Psoas muscle (tissue), 8 donors: ENCODE data around the gene GLRA1. TPM values are rescaled to one million over a fixed set of nuclear protein-coding genes. Genes with fewer than 3 reads are reported as not detected.
"Not testable (repeated sequence)": the region's sequence is repeated elsewhere in the genome, so short reads cannot be mapped to it uniquely, and the experiment has no call there.

Source experiments
- ATAC-seq, 4 donors: fragments of 200-7000 bp; cut with Tn5 transposase; one replicate each; pipeline ENCODE4 v1.9.1; 2020; ENCODE audit warnings: moderate library complexity in 3 of 4, mild to moderate bottlenecking in 2 of 4
- DNase-seq, 2 donors: peaks; one replicate each; pipeline ENCODE4 v3.0.0-alpha.2; 2020
- H3K27ac ChIP-seq: fragments of 200-600 bp; one replicate; pipeline ENCODE4 v1.8.0; 2022
- H3K27me3 ChIP-seq, 3 donors: fragments of 200-600 bp in 1 of 3; one replicate each; pipeline versions ENCODE4 v1.6.1 to v1.8.0; 2013 to 2022; ENCODE audit warnings: low read length in 2 of 3, mild to moderate bottlenecking in 2 of 3, moderate library complexity in 1 of 3; ENCODE audit not compliant: insufficient read depth in 3 of 3
- H3K36me3 ChIP-seq, 2 donors: fragments of 200-600 bp in 1 of 2; one replicate each; pipeline versions ENCODE4 v1.6.1 to v1.8.0; 2013 to 2022; ENCODE audit warnings: low read depth in 1 of 2, mild to moderate bottlenecking in 1 of 2, moderate library complexity in 1 of 2; ENCODE audit not compliant: insufficient read depth in 1 of 2
- H3K4me1 ChIP-seq: fragments of 200-600 bp; one replicate; pipeline ENCODE4 v1.8.0; 2022
- H3K4me3 ChIP-seq: fragments of 200-600 bp; one replicate; pipeline ENCODE4 v1.8.0; 2022; ENCODE audit warnings: mild to moderate bottlenecking
- H3K9me3 ChIP-seq: fragments of 200-600 bp; one replicate; pipeline ENCODE4 v1.8.0; 2022
- WGBS, 3 donors: extraction: QIAGEN DNeasy Blood & Tissue Kit; methylation state at CpG; one replicate each; pipeline versions ENCODE4 v1.1.6 to v1.1.7; 2013; 5-methylcytosine and 5-hydroxymethylcytosine counted together
- intact Hi-C, 2 donors: fragments of 100-400 bp; cut with DNase I; formaldehyde crosslinking; loops; one replicate each; pipeline versions ENCODE4 v1.11.0 to v1.14.2; 2022
- polyA plus RNA-seq, 3 donors: library from polyadenylated mRNA; stranded (reverse); fragments of 200-250 nt; gene quantifications; one replicate each; pipeline ENCODE4 v1.2.3, GENCODE V29; 2013
- total RNA-seq, 4 donors: library from RNA; stranded (reverse); fragmentation: NEBNext Ultra II Directional in 2 of 4; extraction: Animal tissue kit (Norgen Biotek cat#: 25700) in 2 of 4; gene quantifications; one replicate each; pipeline versions ENCODE4 v1.2.1 to v1.2.4, GENCODE V29; 2021 to 2023
- TF ChIP-seq, protein P1 (sequence below): fragments of 200-600 bp; IDR thresholded peaks from one replicate; pipeline ENCODE4 v1.8.0; 2022; ENCODE audit warnings: antibody characterized with exemption
- donor health status: healthy with polysubstance abuse.
- donor health status: DM: no; HTN: no; CAD: no; lungs with moderate emphysema.
- donor health status: Bipolar disorder and iron deficiency.
- donor health status: healthy.
- donor health status: DM: yes; HTN: yes; CAD: no.
- donor health status: DM: no; HTN: no; CAD: no.
- donor health status: DM: no; HTN: no; CAD: no.
- donor health status: DM: yes; HTN: yes; CAD: no.

The GLRA1 gene
- total and polyA plus RNA-seq, 7 donors = not detected

DNA sequence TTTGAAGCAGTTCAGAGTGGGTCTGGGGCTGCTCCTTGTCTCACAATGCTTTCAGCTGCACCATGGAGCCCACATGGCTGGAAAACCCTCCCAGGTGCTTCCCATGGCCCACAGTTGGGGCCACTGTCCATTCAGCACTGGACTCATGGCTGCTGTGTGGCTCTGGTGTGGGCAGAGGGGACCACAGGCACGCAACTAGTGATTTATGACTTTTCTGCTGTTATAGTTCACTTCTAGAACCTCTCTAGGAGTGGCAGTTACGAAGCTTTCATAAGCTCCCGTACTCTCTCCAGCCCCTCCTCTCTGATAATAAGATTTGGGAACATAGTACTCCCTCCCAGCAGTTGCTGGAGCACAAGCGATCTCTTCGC lies 29.0 kb downstream of the GLRA1 start:
- ATAC-seq (no peak), DNase-seq (no peak)
- intact Hi-C loops = no loop called here
- TF ChIP-seq, protein P1, sequence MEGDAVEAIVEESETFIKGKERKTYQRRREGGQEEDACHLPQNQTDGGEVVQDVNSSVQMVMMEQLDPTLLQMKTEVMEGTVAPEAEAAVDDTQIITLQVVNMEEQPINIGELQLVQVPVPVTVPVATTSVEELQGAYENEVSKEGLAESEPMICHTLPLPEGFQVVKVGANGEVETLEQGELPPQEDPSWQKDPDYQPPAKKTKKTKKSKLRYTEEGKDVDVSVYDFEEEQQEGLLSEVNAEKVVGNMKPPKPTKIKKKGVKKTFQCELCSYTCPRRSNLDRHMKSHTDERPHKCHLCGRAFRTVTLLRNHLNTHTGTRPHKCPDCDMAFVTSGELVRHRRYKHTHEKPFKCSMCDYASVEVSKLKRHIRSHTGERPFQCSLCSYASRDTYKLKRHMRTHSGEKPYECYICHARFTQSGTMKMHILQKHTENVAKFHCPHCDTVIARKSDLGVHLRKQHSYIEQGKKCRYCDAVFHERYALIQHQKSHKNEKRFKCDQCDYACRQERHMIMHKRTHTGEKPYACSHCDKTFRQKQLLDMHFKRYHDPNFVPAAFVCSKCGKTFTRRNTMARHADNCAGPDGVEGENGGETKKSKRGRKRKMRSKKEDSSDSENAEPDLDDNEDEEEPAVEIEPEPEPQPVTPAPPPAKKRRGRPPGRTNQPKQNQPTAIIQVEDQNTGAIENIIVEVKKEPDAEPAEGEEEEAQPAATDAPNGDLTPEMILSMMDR = no peak
- H3K4me1 ChIP-seq = no peaks in the 10 kb centered on the region
- H3K4me3 ChIP-seq = no peak overlapping the region
- no peaks in the 10 kb centered on the region for H3K27me3 ChIP-seq
- H3K27ac ChIP-seq = no peak overlapping the region
- H3K36me3 ChIP-seq = no peaks in the 10 kb centered on the region
- WGBS, 3 donors = 53 to 74% (median 60%) methylated on average over 5 of the region's 5 CpGs
- H3K9me3 ChIP-seq = no peaks in the 10 kb centered on the region

DNA sequence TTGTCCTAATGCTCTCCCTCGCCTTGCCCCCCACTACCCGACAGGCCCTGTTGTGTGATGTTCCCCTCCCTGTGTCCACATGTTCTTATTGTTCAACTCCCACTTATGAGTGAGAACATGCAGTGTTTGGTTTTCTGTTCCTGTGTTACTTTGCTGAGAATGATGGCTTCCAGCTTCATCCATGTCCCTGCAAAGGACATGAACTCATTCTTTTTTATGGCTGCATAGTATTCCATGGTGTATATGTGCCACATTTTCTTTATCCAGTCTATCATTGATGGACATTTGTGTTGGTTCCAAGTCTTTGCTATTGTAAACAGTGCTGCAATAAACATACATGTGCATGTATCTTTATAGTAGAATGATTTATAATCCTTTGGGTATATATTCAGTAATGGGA lies 31.2 kb downstream of the GLRA1 start:
- WGBS, 3 donors = 89 to 98% (median 97%) methylated on average over 2 of the region's 2 CpGs
- H3K27me3 ChIP-seq, intact Hi-C loops, H3K9me3 ChIP-seq, H3K4me1 ChIP-seq, H3K4me3 ChIP-seq, H3K36me3 ChIP-seq, ATAC-seq, H3K27ac ChIP-seq, DNase-seq: not testable (repeated sequence)

DNA sequence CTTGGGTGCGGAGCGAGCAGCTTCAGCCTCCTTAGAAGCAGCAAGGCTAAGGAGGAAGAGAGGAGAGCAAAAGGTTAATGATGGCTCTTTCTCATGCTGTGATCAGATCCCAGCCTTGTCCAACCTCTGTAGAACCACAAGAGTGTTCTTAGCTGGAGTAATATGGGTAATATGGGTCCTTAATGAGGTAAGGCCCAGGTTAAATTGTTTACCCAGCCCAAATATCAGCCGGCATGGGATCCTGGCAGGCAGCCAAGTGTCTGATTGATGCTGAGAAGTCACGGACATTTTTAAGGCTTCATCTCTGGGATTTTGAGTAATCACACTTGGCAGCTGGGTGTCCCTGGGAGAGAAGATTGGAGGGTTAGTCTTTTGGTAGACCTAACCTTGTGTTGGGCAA lies 32.3 kb downstream of the GLRA1 start:
- TF ChIP-seq, protein P1 = no peak
- Histone ChIP-seq H3K36me3 (no peaks in the 10 kb centered on the region), H3K27ac (no peak overlapping the region), H3K4me1 (no peaks in the 10 kb centered on the region), H3K4me3 (no peak overlapping the region), H3K27me3 (no peaks in the 10 kb centered on the region), H3K9me3 (no peaks in the 10 kb centered on the region)
- DNase-seq = peak in 1 of 2 donors; percentile 13
- no peak for ATAC-seq
- intact Hi-C loops = no loop called here
- WGBS, 3 donors = 57 to 65% (median 61%) methylated on average over 4 of the region's 4 CpGs

DNA sequence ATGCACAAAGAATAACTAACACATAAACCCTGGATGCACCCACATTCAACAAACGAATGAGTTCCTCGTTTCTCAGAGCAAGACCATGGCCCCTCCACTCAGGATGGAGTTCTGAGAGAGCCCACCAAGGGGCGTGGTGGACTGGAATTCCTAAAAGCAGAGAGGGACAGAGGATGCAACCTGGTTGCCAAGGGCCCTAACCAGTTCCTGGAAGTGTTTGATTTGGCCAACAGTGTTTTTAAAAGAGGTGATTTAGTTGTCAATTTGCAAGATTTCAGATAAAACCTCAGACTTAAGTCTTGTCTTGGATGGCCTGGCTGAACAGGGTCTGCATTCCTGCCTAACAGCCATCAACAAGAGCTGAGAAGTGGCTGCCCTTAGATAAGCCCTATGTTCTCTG lies 34.4 kb downstream of the GLRA1 start:
- Histone ChIP-seq H3K4me1 (no peaks in the 10 kb centered on the region), H3K27ac (no peak overlapping the region), H3K36me3 (no peaks in the 10 kb centered on the region), H3K4me3 (no peak overlapping the region), H3K9me3 (no peaks in the 10 kb centered on the region), H3K27me3 (no peaks in the 10 kb centered on the region)
- intact Hi-C loops = no loop called here
- 58 to 64% (median 59%) methylated on average over 3 of the region's 3 CpGs for WGBS, 3 donors
- DNase-seq = no peak
- no peak for ATAC-seq
- TF ChIP-seq, protein P1 = no peak

DNA sequence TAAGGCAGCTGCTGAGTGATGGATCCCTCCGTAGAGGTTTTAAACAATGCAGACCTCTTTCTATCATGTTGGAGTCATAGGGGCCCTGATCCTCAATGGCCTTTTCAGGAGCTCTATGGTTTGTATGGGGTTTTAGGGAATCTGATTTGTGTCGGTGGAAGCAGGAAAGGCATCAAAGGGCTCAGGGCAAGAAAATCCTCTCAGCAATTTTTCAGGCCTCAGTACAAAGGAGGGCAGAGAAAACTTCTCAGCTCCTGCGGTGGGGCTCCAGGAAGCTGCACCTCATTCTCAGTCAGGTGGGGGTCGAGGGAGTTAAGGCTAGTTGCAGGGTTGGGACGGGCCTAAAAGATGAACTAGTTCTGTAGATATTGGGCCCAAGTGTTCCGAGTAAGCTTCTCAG lies 35.0 kb downstream of the GLRA1 start:
- TF ChIP-seq, protein P1 = no peak
- Histone ChIP-seq H3K4me1 (no peaks in the 10 kb centered on the region), H3K27me3 (no peaks in the 10 kb centered on the region), H3K27ac (no peak overlapping the region), H3K4me3 (no peak overlapping the region), H3K36me3 (no peaks in the 10 kb centered on the region), H3K9me3 (no peaks in the 10 kb centered on the region)
- WGBS, 3 donors = 74 to 78% (median 76%) methylated on average over 6 of the region's 6 CpGs
- intact Hi-C loops = no loop called here
- ATAC-seq (no peak), DNase-seq (no peak)
